GM12872 (cell line): ENCODE results near the gene PLAAT5.

ENCODE experiments used
- CTCF ChIP-seq: IDR thresholded peaks from 3 replicates; pipeline ENCODE4 v1.5.1; 2011; ENCODE audit warnings: low read depth, mild to moderate bottlenecking, low read length, moderate library complexity; ENCODE audit not compliant: insufficient read depth

PLAAT5 gene

GRCh38 chr11:63490551-63491239 lies at the start of gene PLAAT5:
TSS of gene PLAAT5 (minus strand) at chr11:63491167. CDS start at chr11:63491034, 133 bp downstream.
- TF ChIP-seq CTCF, result no peak

GRCh38 chr11:63537293-63538101 lies 46.5 kb upstream of the PLAAT5 start:
- no peak for TF ChIP-seq CTCF

- no peak for TF ChIP-seq CTCF
Observed at GRCh38 chr11:63536669-63537292, 45.8 kb upstream of the PLAAT5 start, which contains the start of gene PLAAT4. TSS of gene PLAAT4 (plus strand) at chr11:63536808. CDS start at chr11:63536869, 61 bp downstream.

- TF ChIP-seq CTCF, result no peak
Observed at GRCh38 chr11:63535734-63536133, 44.8 kb upstream of the PLAAT5 start.

GRCh38 chr11:63534895-63535461 lies 44.0 kb upstream of the PLAAT5 start:
- TF ChIP-seq CTCF, result no peak

GRCh38 chr11:63534076-63534475 lies 43.1 kb upstream of the PLAAT5 start:
- TF ChIP-seq CTCF, result no peak
